HepG2 (cell line): ENCODE data around the gene MRPS34. TPM values are rescaled to one million over a fixed set of nuclear protein-coding genes. Genes with fewer than 3 reads are reported as not detected.

Experiments
- ATAC-seq: fragments of 200-7000 bp; cut with Tn5 transposase; 3 replicates; pipeline ENCODE4 v1.9.1; 2020; ENCODE audit warnings: mild to moderate bottlenecking, moderate library complexity
- BruUV-seq: library from RNA; stranded (reverse); fragments of 400-500 nt; replicated peaks from 2 replicates; lab custom pipeline; 2021; lab: Mats Ljungman, UMichigan
- CTCF ChIA-PET: fragments of 300-600 bp; formaldehyde crosslinking; extraction: SDS; loops from one replicate; lab custom pipeline; 2021; ENCODE audit warnings: low total read pairs, inconsistent platforms, low intra/inter-chr PET ratio; lab: Yijun Ruan, JAX
- POLR2A ChIA-PET: fragments of 350-600 bp; sonication (Branson Sonifier 250); formaldehyde crosslinking; loops from one replicate; lab custom pipeline; 2020; ENCODE audit warnings: antibody characterized with exemption, inconsistent platforms; lab: Yijun Ruan, JAX
- DNase-seq: peaks from one replicate; pipeline ENCODE4 v3.0.0-alpha.2; 2015; ENCODE audit warnings: low spot score
- FAIRE-seq: peaks from 3 replicates; lab custom pipeline; 2011; peaks lifted over from hg19 to GRCh38; lab: Jason Lieb, UNC
- H2AFZ ChIP-seq: one replicate; pipeline ENCODE4 v1.6.1; 2011; ENCODE audit warnings: low read length, inconsistent platforms
- H3K27ac ChIP-seq: fragments of 300-600 bp; 3 replicates; pipeline ENCODE4 v1.8.0; 2011; ENCODE audit warnings: mixed run types, mild to moderate bottlenecking, mixed read lengths, low read length, inconsistent platforms; ENCODE audit not compliant: insufficient read depth; ENCODE audit errors: extremely low read length
- H3K27me3 ChIP-seq, 2 experiments: fragments of 200-600 bp in 1 of 2; 2 replicates in 1 of 2; 3 replicates in 1 of 2; pipeline versions ENCODE4 v1.6.0 to v1.8.0; 2011; ENCODE audit warnings: low read length in 2 of 2, mild to moderate bottlenecking in 2 of 2, moderate library complexity in 2 of 2, inconsistent platforms in 1 of 2; ENCODE audit not compliant: insufficient read depth in 2 of 2, control insufficient read depth in 1 of 2
- H3K36me3 ChIP-seq, 2 experiments: fragments of 200-600 bp in 1 of 2; replicated peaks in 1 of 2; 2 replicates in 1 of 2; 3 replicates in 1 of 2; pipeline versions ENCODE4 v1.5.1 to v1.8.0; 2011; ENCODE audit warnings: low read length in 2 of 2, inconsistent platforms in 1 of 2; ENCODE audit not compliant: insufficient read depth in 2 of 2, control insufficient read depth in 1 of 2
- H3K4me1 ChIP-seq: 2 replicates; pipeline ENCODE4 v1.5.1; 2012; ENCODE audit warnings: low read length, inconsistent platforms; ENCODE audit not compliant: insufficient read depth
- H3K4me2 ChIP-seq: 2 replicates; pipeline ENCODE4 v1.6.0; 2011; ENCODE audit warnings: low read depth, low read length, inconsistent platforms
- H3K4me3 ChIP-seq, 3 experiments: fragments of 200-600 bp in 1 of 3; sonication (generic), shearing (Covaris generic) in 1 of 3; replicated peaks in 1 of 3; 2 replicates each; pipeline ENCODE4 v1.5.1; 2011 to 2016; ENCODE audit warnings: low read length in 3 of 3, inconsistent platforms in 2 of 3, low read depth in 2 of 3, mild to moderate bottlenecking in 2 of 3, control low read depth in 1 of 3, mixed read lengths in 1 of 3; ENCODE audit not compliant: insufficient read depth in 1 of 3
- H3K79me2 ChIP-seq: one replicate; pipeline ENCODE4 v1.6.1; 2011; ENCODE audit warnings: low read length, inconsistent platforms; ENCODE audit not compliant: insufficient read depth
- H3K9ac ChIP-seq: 2 replicates; pipeline ENCODE4 v1.6.0; 2011; ENCODE audit warnings: mild to moderate bottlenecking, low read depth, low read length, inconsistent platforms; ENCODE audit not compliant: insufficient read depth
- H3K9me3 ChIP-seq: 2 replicates; pipeline ENCODE4 v1.5.1; 2012; ENCODE audit warnings: mild to moderate bottlenecking, low read length
- H4K20me1 ChIP-seq: 2 replicates; pipeline ENCODE4 v1.6.0; 2011; ENCODE audit warnings: inconsistent platforms, mild to moderate bottlenecking, low read length, moderate library complexity; ENCODE audit not compliant: insufficient read depth
- AGO2 ChIP-seq: fragments of 200-400 bp; formaldehyde crosslinking; optimal IDR thresholded peaks from 2 replicates; pipeline ENCODE3; 2017; ENCODE audit warnings: mild to moderate bottlenecking, low read depth, low read length, moderate library complexity
- KLF6 ChIP-seq: IDR thresholded peaks from 2 replicates; pipeline ENCODE4 v1.8.0; 2016; ENCODE audit warnings: missing biosample characterization, missing genetic modification reagents
- NONO ChIP-seq, 2 experiments: fragments of 450-650 bp in 1 of 2; sonication (generic) in 1 of 2; formaldehyde crosslinking in 1 of 2; IDR thresholded peaks in 1 of 2; conservative IDR thresholded peaks in 1 of 2; 2 replicates each; pipeline versions ENCODE4 v1.6.1 to v1.8.0; 2017 to 2022; ENCODE audit warnings: mild to moderate bottlenecking in 1 of 2, missing genetic modification reagents in 1 of 2, moderate library complexity in 1 of 2
- TCF7 ChIP-seq: sonication (generic); IDR thresholded peaks from 2 replicates; pipeline ENCODE4 v1.6.1; 2016; ENCODE audit warnings: antibody characterized with exemption, low read depth
- ZFP36L2 ChIP-seq: sonication (generic); formaldehyde crosslinking; IDR thresholded peaks from 2 replicates; pipeline ENCODE4 v1.4.0; 2020; ENCODE audit warnings: missing genetic modification reagents
- ZNF776 ChIP-seq: sonication (generic); formaldehyde crosslinking; IDR thresholded peaks from 2 replicates; pipeline ENCODE4 v1.4.0; 2020; ENCODE audit warnings: mild to moderate bottlenecking, missing genetic modification reagents
- WGBS: methylation state at CpG from one replicate; pipeline ENCODE4 v1.1.6; 2017; ENCODE audit warnings: low lambda C conversion rate; 5-methylcytosine and 5-hydroxymethylcytosine counted together
- in situ Hi-C: cut with HindIII; loops from 2 replicates; pipeline ENCODE4 v1.10.0; 2017; ENCODE audit warnings: low pct_unique_long_range_greater_than_20kb; ENCODE audit not compliant: extremely low pct_ligation_motif_present
- intact Hi-C: fragments of 100-400 bp; cut with micrococcal nuclease; formaldehyde crosslinking; loops from one replicate; pipeline ENCODE4 v1.10.0; 2022; ENCODE audit not compliant: unreplicated experiment
- polyA plus RNA-seq, 8 experiments: library from polyadenylated mRNA; depleted of rRNA in 3 of 8; stranded (reverse) in 7 of 8; unstranded in 1 of 8; fragments of >200 nt; fragmentation: Illumina TruSeq in 4 of 8; extraction: Trizol in 4 of 8; gene quantifications; 2 replicates each; pipeline versions ENCODE4 v1.2.1 to v1.2.3, GENCODE V29; 2011 to 2016; ENCODE audit warnings: low read depth in 4 of 8, missing spikeins in 1 of 8, mixed read lengths in 1 of 8; ENCODE audit not compliant: insufficient read depth in 1 of 8
- total RNA-seq, 5 experiments: library from RNA; depleted of rRNA; stranded (reverse); fragments of >200 nt; fragmentation: Illumina TruSeq; extraction: Trizol; gene quantifications; 2 replicates each; pipeline ENCODE4 v1.2.3, GENCODE V29; 2016; ENCODE audit warnings: low read depth in 1 of 5

Gene MRPS34
- total and polyA plus RNA-seq, 2 of the 13 experiments (the other 11 are each of a cell fraction or from before 2014, with no cell fraction given) = 63.5 to 131 TPM

DNA sequence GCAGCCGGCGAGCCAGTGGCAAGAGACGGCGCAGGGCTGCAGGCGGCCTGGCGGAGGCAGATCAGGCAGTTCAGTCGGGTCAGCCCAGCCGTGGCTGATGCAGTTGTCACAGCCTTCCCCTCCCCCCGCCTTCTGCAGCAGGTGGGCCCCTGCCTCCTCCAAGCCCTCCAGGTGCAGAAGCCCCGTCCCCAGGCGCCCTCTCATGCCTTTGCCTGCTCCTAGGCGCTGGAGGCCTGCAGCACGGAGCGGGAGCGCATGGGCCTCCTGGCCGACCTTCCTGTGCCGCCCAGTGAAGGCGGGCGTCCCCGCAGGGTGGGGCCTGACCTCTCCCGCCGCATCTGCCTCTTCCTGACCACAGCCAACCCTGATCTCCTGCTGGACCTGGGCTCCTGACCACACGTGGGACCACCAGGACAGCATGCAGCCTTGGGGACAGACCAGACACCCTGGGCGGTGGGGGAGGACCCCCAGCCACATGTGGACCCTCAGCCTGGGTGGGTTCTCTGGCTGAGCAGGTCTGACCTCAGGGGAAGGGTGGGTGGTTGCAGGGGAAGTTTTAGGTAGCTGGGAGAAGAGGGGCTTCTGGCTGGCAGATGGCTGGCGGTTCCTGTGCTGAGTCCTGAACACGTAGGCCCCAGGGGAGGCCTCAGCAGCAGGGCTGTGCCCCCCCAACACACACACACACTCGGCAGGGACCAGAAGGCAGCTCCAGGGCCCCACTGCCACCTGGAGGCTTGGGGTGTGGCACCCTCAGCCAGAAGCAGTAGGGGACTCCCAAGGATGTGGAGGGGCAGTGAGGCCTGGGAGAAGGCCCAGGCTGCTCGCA is 3.1 kb upstream of the MRPS34 start:
- Histone ChIP-seq H3K4me1 (peaks cover 20% of the 10 kb centered on the region), H3K4me3 (no peak overlapping the region), H3K79me2 (peaks cover 30% of the 10 kb centered on the region), H3K4me2 (no peak overlapping the region), H2AFZ (no peak overlapping the region), H3K9ac (no peak overlapping the region), H3K27me3 (no peaks in the 10 kb centered on the region; a peak in 2 of 5 replicates), H3K27ac (no peak overlapping the region), H3K36me3 (peaks cover 5 to 13% of the 10 kb centered on the region in 2 experiments; a peak in 3 of 5 replicates), H4K20me1 (no peaks in the 10 kb centered on the region), H3K9me3 (no peaks in the 10 kb centered on the region)
- in situ Hi-C loops = no loop called here
- TF ChIP-seq AGO2 = peak; percentile 16
- no peak for TF ChIP-seq NONO (IDR thresholded peaks at IDR 0.05)
- 0 out of 2 replicates have a peak, but pooled peaks have one; percentile 1 for TF ChIP-seq NONO (CRISPR knock-in tag; conservative IDR thresholded peaks at IDR 0.05)
- TF ChIP-seq ZFP36L2 (CRISPR knock-in tag) = no peak
- no peak for TF ChIP-seq TCF7
- TF ChIP-seq ZNF776 (CRISPR knock-in tag) = no peak
- no peak for TF ChIP-seq KLF6 (CRISPR knock-in tag)
- DNase-seq (no peak), FAIRE-seq (no peak), ATAC-seq (no peak)
- no TSS peak for BruUV-seq
- 94% methylated on average over 9 of the region's 28 CpGs for WGBS
- intact Hi-C loops = no loop called here
- POLR2A ChIA-PET = interaction anchor here (3.8 kb wide), 1 partner anchor 48 kb away, joined by 10 read pairs; no protein-coding TSS in a partner anchor
- CTCF ChIA-PET = no interaction called here
